Neural cell (in vitro differentiated cells): ENCODE measurements around the gene HEY2. TPM values are rescaled to one million over a fixed set of nuclear protein-coding genes. Genes with fewer than 3 reads are reported as not detected.

Experiments
- H2AFZ ChIP-seq: fragments of 200-600, 300-800 bp; sonication (generic), shearing (Covaris generic); 2 replicates; pipeline ENCODE4 v1.6.0; 2014; ENCODE audit warnings: low read depth, mild to moderate bottlenecking, antibody characterized with exemption, low read length, moderate library complexity
- H3F3A ChIP-seq: fragments of 200-600 bp; shearing (Covaris generic); 2 replicates; pipeline ENCODE4 v1.6.1; 2016; ENCODE audit warnings: mild to moderate bottlenecking, moderate library complexity, mixed read lengths, antibody characterized with exemption, low read length; ENCODE audit not compliant: insufficient read depth, poor library complexity, severe bottlenecking
- H3K27ac ChIP-seq: fragments of 200-600, 300-800 bp; sonication (generic), shearing (Covaris generic); 2 replicates; pipeline ENCODE4 v1.5.1; 2014; ENCODE audit warnings: mild to moderate bottlenecking, low read length, moderate library complexity
- H3K27me3 ChIP-seq: fragments of 300-800, 200-600 bp; sonication (generic), shearing (Covaris generic); 2 replicates; pipeline ENCODE4 v1.6.0; 2014; ENCODE audit warnings: mild to moderate bottlenecking, low read depth, low read length, moderate library complexity; ENCODE audit not compliant: insufficient read depth
- H3K36me3 ChIP-seq: fragments of 300-800, 200-600 bp; sonication (generic), shearing (Covaris generic); 2 replicates; pipeline ENCODE4 v1.5.1; 2014; ENCODE audit warnings: mild to moderate bottlenecking, antibody characterized with exemption, low read length, moderate library complexity; ENCODE audit not compliant: insufficient read depth
- H3K4me2 ChIP-seq: fragments of 300-800, 200-600 bp; sonication (generic), shearing (Covaris generic); 2 replicates; pipeline ENCODE4 v1.6.0; 2014; ENCODE audit warnings: mild to moderate bottlenecking, low read length
- H3K4me3 ChIP-seq: fragments of 300-800, 200-600 bp; sonication (generic), shearing (Covaris generic); 2 replicates; pipeline ENCODE4 v1.5.1; 2014; ENCODE audit warnings: mild to moderate bottlenecking, low read length, moderate library complexity
- H3K79me2 ChIP-seq: fragments of 200-600 bp; shearing (Covaris generic); replicated peaks from 2 replicates; pipeline ENCODE4 v1.6.0; 2014; ENCODE audit warnings: mild to moderate bottlenecking, low read length, moderate library complexity; ENCODE audit not compliant: insufficient read depth
- H3K9ac ChIP-seq: fragments of 300-800, 200-600 bp; sonication (generic), shearing (Covaris generic); 2 replicates; pipeline ENCODE4 v1.6.1; 2016; ENCODE audit warnings: mild to moderate bottlenecking, low read length, mixed read lengths
- H3K9me2 ChIP-seq: fragments of 200-600 bp; shearing (Covaris generic); 2 replicates; pipeline ENCODE4 v1.6.1; 2016; ENCODE audit warnings: mild to moderate bottlenecking, low read length, mixed read lengths; ENCODE audit not compliant: insufficient read depth
- H3K9me3 ChIP-seq: fragments of 200-600, 300-800 bp; sonication (generic), shearing (Covaris generic); 2 replicates; pipeline ENCODE4 v1.6.1; 2016; ENCODE audit warnings: mild to moderate bottlenecking, mixed run types, low read length, moderate library complexity, mixed read lengths
- H4K20me1 ChIP-seq: fragments of 200-600 bp; shearing (Covaris generic); 2 replicates; pipeline ENCODE4 v1.6.1; 2016; ENCODE audit warnings: mild to moderate bottlenecking, mixed run types; ENCODE audit not compliant: insufficient read depth
- CTCF ChIP-seq: fragments of 450-650 bp; IDR thresholded peaks from 2 replicates; pipeline ENCODE4 v1.5.1; 2014; ENCODE audit warnings: antibody characterized with exemption, mild to moderate bottlenecking, moderate library complexity; ENCODE audit not compliant: poor library complexity, severe bottlenecking
- EP300 ChIP-seq: fragments of 450-650 bp; conservative IDR thresholded peaks from 2 replicates; pipeline ENCODE4 v1.6.1; 2014; ENCODE audit warnings: antibody characterized with exemption, mild to moderate bottlenecking, moderate library complexity; ENCODE audit not compliant: poor library complexity, severe bottlenecking
- EZH2 ChIP-seq: fragments of 200-600, 300-800 bp; shearing (Covaris generic), sonication (generic); IDR thresholded peaks from 2 replicates; pipeline ENCODE4 v1.6.1; 2014; ENCODE audit warnings: antibody characterized with exemption, low read length, borderline replicate concordance, mild to moderate bottlenecking; ENCODE audit not compliant: insufficient read depth, poor library complexity, severe bottlenecking
- MXI1 ChIP-seq: fragments of 450-650 bp; conservative IDR thresholded peaks from 2 replicates; pipeline ENCODE4 v1.6.1; 2014; ENCODE audit warnings: antibody characterized with exemption, mild to moderate bottlenecking; ENCODE audit not compliant: poor library complexity, severe bottlenecking
- POLR2AphosphoS5 ChIP-seq: IDR thresholded peaks from 2 replicates; pipeline ENCODE4 v1.6.1; 2012
- RAD21 ChIP-seq: fragments of 450-650 bp; conservative IDR thresholded peaks from 2 replicates; pipeline ENCODE4 v1.6.1; 2014; ENCODE audit warnings: antibody characterized with exemption, mild to moderate bottlenecking, moderate library complexity
- REST ChIP-seq: IDR thresholded peaks from 2 replicates; pipeline ENCODE4 v1.6.1; 2012; ENCODE audit warnings: borderline replicate concordance
- SMC3 ChIP-seq: fragments of 450-650 bp; conservative IDR thresholded peaks from 2 replicates; pipeline ENCODE4 v1.6.1; 2014; ENCODE audit warnings: antibody characterized with exemption, mild to moderate bottlenecking, moderate library complexity; ENCODE audit not compliant: poor library complexity
- TAF1 ChIP-seq: IDR thresholded peaks from 2 replicates; pipeline ENCODE4 v1.6.1; 2012; ENCODE audit warnings: low read depth
- polyA plus RNA-seq: library from polyadenylated mRNA; depleted of rRNA; stranded (reverse); fragments of >200 nt; gene quantifications from 2 replicates; pipeline ENCODE4 v1.2.3, GENCODE V29; 2014

The HEY2 gene
- polyA plus RNA-seq, 1 donor from 2014 or later, result 0.20 TPM

GRCh38 chr6:125741336-125741735, 8.1 kb upstream of the HEY2 start:
- H3K9me3 ChIP-seq, result no peaks in the 10 kb centered on the region
- no peak overlapping the region for H3K4me3 ChIP-seq
- peaks cover 41% of the 10 kb centered on the region for H3K27me3 ChIP-seq
- H3K9me2 ChIP-seq, result no peaks in the 10 kb centered on the region
- no peaks in the 10 kb centered on the region for H3F3A ChIP-seq
- no peaks in the 10 kb centered on the region for H4K20me1 ChIP-seq
- no peak overlapping the region for H3K4me2 ChIP-seq
- H3K36me3 ChIP-seq, result no peaks in the 10 kb centered on the region
- no peak overlapping the region for H3K9ac ChIP-seq
- H3K27ac ChIP-seq, result no peak overlapping the region
- H3K79me2 ChIP-seq, result no peaks in the 10 kb centered on the region
- TF ChIP-seq MXI1, result no peak
- no peak for TF ChIP-seq TAF1
- TF ChIP-seq REST, result no peak
- TF ChIP-seq RAD21, result no peak
- TF ChIP-seq SMC3, result no peak
- TF ChIP-seq EP300, result no peak
- TF ChIP-seq EZH2, result no peak
- no peak for TF ChIP-seq CTCF
- no peak for TF ChIP-seq POLR2AphosphoS5
- H2AFZ ChIP-seq, result no peak overlapping the region

GRCh38 chr6:125742024-125742423, 7.4 kb upstream of the HEY2 start:
- no peak overlapping the region for H3K27ac ChIP-seq
- no peak overlapping the region for H3K9ac ChIP-seq

More at GRCh38 chr6:125742024-125742423, 7.4 kb upstream of the HEY2 start:
- H3K4me2 ChIP-seq, result no peak overlapping the region
- H3K27me3 ChIP-seq, result peaks cover 48% of the 10 kb centered on the region
- no peak overlapping the region for H3K4me3 ChIP-seq
- H2AFZ ChIP-seq, result no peak overlapping the region
- H3K9me2 ChIP-seq, result no peaks in the 10 kb centered on the region
- no peaks in the 10 kb centered on the region for H3K36me3 ChIP-seq
- TF ChIP-seq CTCF (no peak), TAF1 (no peak), REST (no peak), SMC3 (no peak), POLR2AphosphoS5 (no peak), MXI1 (no peak), EP300 (no peak), EZH2 (no peak)
- H4K20me1 ChIP-seq, result no peaks in the 10 kb centered on the region
- no peaks in the 10 kb centered on the region for H3K9me3 ChIP-seq
- no peaks in the 10 kb centered on the region for H3K79me2 ChIP-seq
- H3F3A ChIP-seq, result no peaks in the 10 kb centered on the region
